Measurements from ENCODE around the gene PTPN5. TPM values are rescaled to one million over a fixed set of nuclear protein-coding genes. Genes with fewer than 3 reads are reported as not detected.

Gene PTPN5
- total RNA-seq, 1 experiment from 2014 or later, result not detected

DNA sequence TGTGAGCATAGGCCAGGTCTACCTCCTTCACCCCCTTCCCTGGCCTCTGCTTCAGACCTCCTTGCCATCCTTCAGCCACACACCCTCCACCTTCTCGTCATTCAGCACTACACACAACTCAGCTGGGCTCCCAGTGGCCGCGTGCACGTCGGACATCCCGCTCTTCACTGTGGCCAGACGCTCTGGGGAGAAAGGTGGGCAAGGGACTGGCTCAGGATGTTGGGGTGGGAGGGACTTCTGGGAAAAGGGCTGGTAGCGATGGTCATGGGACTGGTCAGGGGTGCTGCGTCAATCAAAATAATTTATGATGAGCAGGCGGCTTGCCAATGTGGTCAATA is 77.2 kb downstream of the PTPN5 start:
- Histone ChIP-seq H2AFZ (ENCODE audit: low read depth, low read length, poor library complexity, severe bottlenecking) (no peak overlapping the region), H3K4me3 (replicated peaks in 1 of 2; ENCODE audit: low read depth in 1 of 2, low read length in 2 of 2) (no peak overlapping the region), H3K27ac (ENCODE audit: low read depth, low read length) (no peak overlapping the region), H3K9me2 (ENCODE audit: insufficient read depth) (no peaks in the 10 kb centered on the region), H3K79me2 (ENCODE audit: insufficient read depth, low read length) (no peaks in the 10 kb centered on the region), H3K36me3 (ENCODE audit: control insufficient read depth in 1 of 2, insufficient read depth in 2 of 2, low read length in 2 of 2) (no peaks in the 10 kb centered on the region), H3K4me2 (ENCODE audit: low read length) (no peak overlapping the region), H3K9ac (ENCODE audit: low read length) (no peak overlapping the region), H3K9me3 (ENCODE audit: control insufficient read depth in 1 of 2, insufficient read depth in 1 of 2, low read depth in 1 of 2, low read length in 2 of 2) (no peaks in the 10 kb centered on the region), H3K4me1 (ENCODE audit: control insufficient read depth in 1 of 2, insufficient read depth in 2 of 2, low read length in 2 of 2) (no peaks in the 10 kb centered on the region), H3K27me3 (ENCODE audit: insufficient read depth, low read length) (peaks cover 14% of the 10 kb centered on the region), H4K20me1 (ENCODE audit: insufficient read depth) (no peaks in the 10 kb centered on the region)
- ChIA-PET CTCF (no interaction called here), POLR2A (no interaction called here), RAD21 (ENCODE audit: low non-redundant PET in 1 of 2, low total read pairs in 2 of 2, uncharacterized antibody in 2 of 2, unreplicated experiment in 2 of 2) (no interaction called here)
- no TSS peak for BruUV-seq (replicated peaks)
- ATAC-seq (no peak), DNase-seq (ENCODE audit: low read depth, low spot score) (no peak)
- TF ChIP-seq SRF (IDR thresholded peaks at IDR 0.05; ENCODE audit: low read depth), result no peak
- intact Hi-C loops (cut with micrococcal nuclease), result no loop called here

DNA sequence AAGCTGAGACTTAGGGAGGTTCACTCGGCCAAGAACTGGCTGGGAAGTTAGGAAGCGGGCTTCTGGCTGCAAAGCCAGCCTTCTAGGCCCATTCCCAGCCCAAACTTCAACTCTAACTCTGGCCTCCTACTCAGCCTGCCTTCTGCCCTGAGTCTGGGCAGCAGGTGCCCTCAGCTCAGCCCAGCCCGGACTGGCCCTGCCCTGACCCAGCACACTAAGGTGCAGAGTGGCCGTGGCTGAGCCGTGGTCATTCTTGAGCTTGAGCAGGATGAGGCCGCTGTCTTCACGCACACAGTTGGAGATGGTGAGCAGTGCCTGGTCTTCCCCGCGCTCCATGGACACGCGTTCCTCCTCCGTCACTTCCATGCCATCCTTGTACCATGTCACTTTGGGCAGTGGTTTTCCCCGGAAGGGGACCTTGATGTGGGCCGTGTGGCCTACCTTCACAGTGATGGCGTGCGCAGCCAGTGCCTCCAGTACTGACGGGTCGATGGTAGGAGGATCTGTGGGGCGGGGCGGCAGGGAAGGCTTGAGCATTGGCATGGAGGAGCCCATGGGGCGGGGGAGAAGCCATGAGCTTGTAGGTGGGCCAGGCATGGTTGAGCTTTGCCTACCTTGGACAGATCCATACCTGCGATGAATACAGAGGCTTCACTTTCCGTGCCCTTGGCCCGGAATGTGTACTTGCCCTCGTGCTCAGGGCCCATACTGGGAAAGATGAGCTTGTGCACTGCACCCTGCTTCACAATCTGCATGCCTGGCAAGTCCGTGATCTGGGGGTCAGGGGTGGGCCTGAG is 77.8 kb downstream of the PTPN5 start:
- Histone ChIP-seq H3K36me3 (ENCODE audit: control insufficient read depth in 1 of 2, insufficient read depth in 2 of 2, low read length in 2 of 2) (no peaks in the 10 kb centered on the region), H3K4me1 (ENCODE audit: control insufficient read depth in 1 of 2, insufficient read depth in 2 of 2, low read length in 2 of 2) (no peaks in the 10 kb centered on the region), H3K27ac (ENCODE audit: low read depth, low read length) (no peak overlapping the region), H3K9me3 (ENCODE audit: control insufficient read depth in 1 of 2, insufficient read depth in 1 of 2, low read depth in 1 of 2, low read length in 2 of 2) (no peaks in the 10 kb centered on the region), H3K4me3 (replicated peaks in 1 of 2; ENCODE audit: low read depth in 1 of 2, low read length in 2 of 2) (no peak overlapping the region), H3K27me3 (ENCODE audit: insufficient read depth, low read length) (peaks cover 17% of the 10 kb centered on the region), H2AFZ (ENCODE audit: low read depth, low read length, poor library complexity, severe bottlenecking) (no peak overlapping the region), H3K9ac (ENCODE audit: low read length) (no peak overlapping the region), H3K9me2 (ENCODE audit: insufficient read depth) (no peaks in the 10 kb centered on the region), H3K79me2 (ENCODE audit: insufficient read depth, low read length) (no peaks in the 10 kb centered on the region), H3K4me2 (ENCODE audit: low read length) (no peak overlapping the region), H4K20me1 (ENCODE audit: insufficient read depth) (no peaks in the 10 kb centered on the region)
- BruUV-seq (replicated peaks), result no TSS peak
- RAD21 ChIA-PET (ENCODE audit: low non-redundant PET in 1 of 2, low total read pairs in 2 of 2, uncharacterized antibody in 2 of 2, unreplicated experiment in 2 of 2), result no interaction called here
- ATAC-seq, result no peak
- CTCF ChIA-PET, result no interaction called here
- no peak for DNase-seq (ENCODE audit: low read depth, low spot score)
- POLR2A ChIA-PET, result no interaction called here
- intact Hi-C loops (cut with micrococcal nuclease), result no loop called here
- TF ChIP-seq ZNF274 (IDR thresholded peaks at IDR 0.05; ENCODE audit: low read depth, low read length), result no peak
- no peak for TF ChIP-seq POLR2AphosphoS5 (IDR thresholded peaks at IDR 0.05; ENCODE audit: low read depth, low read length)
- no peak for TF ChIP-seq POLR2A (IDR thresholded peaks at IDR 0.05; ENCODE audit: borderline replicate concordance, extremely low read depth, insufficient read depth, insufficient read length)
- no peak for TF ChIP-seq EGR1 (IDR thresholded peaks at IDR 0.05; ENCODE audit: low read depth)
- no peak for TF ChIP-seq RAD21 (IDR thresholded peaks at IDR 0.05; ENCODE audit: low read depth)
- no peak for TF ChIP-seq CBX3 (IDR thresholded peaks at IDR 0.05; ENCODE audit: low read depth)
- no peak for TF ChIP-seq FOSL1 (IDR thresholded peaks at IDR 0.05; ENCODE audit: low read depth)
- TF ChIP-seq, protein P1, sequence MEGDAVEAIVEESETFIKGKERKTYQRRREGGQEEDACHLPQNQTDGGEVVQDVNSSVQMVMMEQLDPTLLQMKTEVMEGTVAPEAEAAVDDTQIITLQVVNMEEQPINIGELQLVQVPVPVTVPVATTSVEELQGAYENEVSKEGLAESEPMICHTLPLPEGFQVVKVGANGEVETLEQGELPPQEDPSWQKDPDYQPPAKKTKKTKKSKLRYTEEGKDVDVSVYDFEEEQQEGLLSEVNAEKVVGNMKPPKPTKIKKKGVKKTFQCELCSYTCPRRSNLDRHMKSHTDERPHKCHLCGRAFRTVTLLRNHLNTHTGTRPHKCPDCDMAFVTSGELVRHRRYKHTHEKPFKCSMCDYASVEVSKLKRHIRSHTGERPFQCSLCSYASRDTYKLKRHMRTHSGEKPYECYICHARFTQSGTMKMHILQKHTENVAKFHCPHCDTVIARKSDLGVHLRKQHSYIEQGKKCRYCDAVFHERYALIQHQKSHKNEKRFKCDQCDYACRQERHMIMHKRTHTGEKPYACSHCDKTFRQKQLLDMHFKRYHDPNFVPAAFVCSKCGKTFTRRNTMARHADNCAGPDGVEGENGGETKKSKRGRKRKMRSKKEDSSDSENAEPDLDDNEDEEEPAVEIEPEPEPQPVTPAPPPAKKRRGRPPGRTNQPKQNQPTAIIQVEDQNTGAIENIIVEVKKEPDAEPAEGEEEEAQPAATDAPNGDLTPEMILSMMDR (IDR thresholded peaks at IDR 0.05 in 2 of 3, conservative IDR thresholded peaks at IDR 0.05 in 1 of 3; ENCODE audit: borderline replicate concordance in 1 of 3, insufficient read depth in 1 of 3, low read depth in 2 of 3, low read length in 2 of 3), result no peak
- no peak for TF ChIP-seq EZH2 (IDR thresholded peaks at IDR 0.05)
- TF ChIP-seq, protein P2, sequence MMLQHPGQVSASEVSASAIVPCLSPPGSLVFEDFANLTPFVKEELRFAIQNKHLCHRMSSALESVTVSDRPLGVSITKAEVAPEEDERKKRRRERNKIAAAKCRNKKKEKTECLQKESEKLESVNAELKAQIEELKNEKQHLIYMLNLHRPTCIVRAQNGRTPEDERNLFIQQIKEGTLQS (IDR thresholded peaks at IDR 0.05), result no peak
- TF ChIP-seq, protein P3, sequence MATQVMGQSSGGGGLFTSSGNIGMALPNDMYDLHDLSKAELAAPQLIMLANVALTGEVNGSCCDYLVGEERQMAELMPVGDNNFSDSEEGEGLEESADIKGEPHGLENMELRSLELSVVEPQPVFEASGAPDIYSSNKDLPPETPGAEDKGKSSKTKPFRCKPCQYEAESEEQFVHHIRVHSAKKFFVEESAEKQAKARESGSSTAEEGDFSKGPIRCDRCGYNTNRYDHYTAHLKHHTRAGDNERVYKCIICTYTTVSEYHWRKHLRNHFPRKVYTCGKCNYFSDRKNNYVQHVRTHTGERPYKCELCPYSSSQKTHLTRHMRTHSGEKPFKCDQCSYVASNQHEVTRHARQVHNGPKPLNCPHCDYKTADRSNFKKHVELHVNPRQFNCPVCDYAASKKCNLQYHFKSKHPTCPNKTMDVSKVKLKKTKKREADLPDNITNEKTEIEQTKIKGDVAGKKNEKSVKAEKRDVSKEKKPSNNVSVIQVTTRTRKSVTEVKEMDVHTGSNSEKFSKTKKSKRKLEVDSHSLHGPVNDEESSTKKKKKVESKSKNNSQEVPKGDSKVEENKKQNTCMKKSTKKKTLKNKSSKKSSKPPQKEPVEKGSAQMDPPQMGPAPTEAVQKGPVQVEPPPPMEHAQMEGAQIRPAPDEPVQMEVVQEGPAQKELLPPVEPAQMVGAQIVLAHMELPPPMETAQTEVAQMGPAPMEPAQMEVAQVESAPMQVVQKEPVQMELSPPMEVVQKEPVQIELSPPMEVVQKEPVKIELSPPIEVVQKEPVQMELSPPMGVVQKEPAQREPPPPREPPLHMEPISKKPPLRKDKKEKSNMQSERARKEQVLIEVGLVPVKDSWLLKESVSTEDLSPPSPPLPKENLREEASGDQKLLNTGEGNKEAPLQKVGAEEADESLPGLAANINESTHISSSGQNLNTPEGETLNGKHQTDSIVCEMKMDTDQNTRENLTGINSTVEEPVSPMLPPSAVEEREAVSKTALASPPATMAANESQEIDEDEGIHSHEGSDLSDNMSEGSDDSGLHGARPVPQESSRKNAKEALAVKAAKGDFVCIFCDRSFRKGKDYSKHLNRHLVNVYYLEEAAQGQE (IDR thresholded peaks at IDR 0.05; ENCODE audit: low read depth), result no peak
- TF ChIP-seq YY1 (IDR thresholded peaks at IDR 0.05; ENCODE audit: extremely low read depth, insufficient replicate concordance, low read depth, low read length), result no peak
- no peak for TF ChIP-seq EZH2phosphoT487 (IDR thresholded peaks at IDR 0.05; ENCODE audit: borderline replicate concordance)
- TF ChIP-seq, protein P4, sequence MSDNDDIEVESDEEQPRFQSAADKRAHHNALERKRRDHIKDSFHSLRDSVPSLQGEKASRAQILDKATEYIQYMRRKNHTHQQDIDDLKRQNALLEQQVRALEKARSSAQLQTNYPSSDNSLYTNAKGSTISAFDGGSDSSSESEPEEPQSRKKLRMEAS (IDR thresholded peaks at IDR 0.05), result no peak
- TF ChIP-seq SRF (IDR thresholded peaks at IDR 0.05; ENCODE audit: low read depth), result no peak
- TF ChIP-seq ZFX (IDR thresholded peaks at IDR 0.05), result no peak
